Progenitor cell of endocrine pancreas (in vitro differentiated cells): ENCODE measurements around the gene C1QTNF4. TPM values are rescaled to one million over a fixed set of nuclear protein-coding genes. Genes with fewer than 3 reads are reported as not detected.

Experiments used
- DNase-seq: peaks from one replicate; pipeline ENCODE4 v3.0.0; 2021; ENCODE audit warnings: low spot score; ENCODE audit not compliant: unreplicated experiment
- H3K27ac Mint-ChIP-seq: 2 replicates; pipeline ENCODE4 v1.8.0; 2021; ENCODE audit warnings: mild to moderate bottlenecking, moderate library complexity, mixed read lengths
- H3K27me3 Mint-ChIP-seq: 2 replicates; pipeline ENCODE4 v1.8.0; 2021; ENCODE audit warnings: mixed read lengths
- H3K36me3 Mint-ChIP-seq: 2 replicates; pipeline ENCODE4 v1.8.0; 2022; ENCODE audit warnings: mixed read lengths; ENCODE audit not compliant: insufficient read depth
- H3K4me1 Mint-ChIP-seq: 2 replicates; pipeline ENCODE4 v1.8.0; 2021; ENCODE audit warnings: low read depth, mixed read lengths
- H3K4me3 Mint-ChIP-seq: 2 replicates; pipeline ENCODE4 v1.8.0; 2021; ENCODE audit warnings: low read depth, mild to moderate bottlenecking, moderate library complexity, mixed read lengths
- H3K9me3 Mint-ChIP-seq: 2 replicates; pipeline ENCODE4 v1.8.0; 2021; ENCODE audit warnings: low read depth, mixed read lengths
- CTCF ChIP-seq: fragments of 200-600 bp; sonication (generic); IDR thresholded peaks from one replicate; pipeline ENCODE4 v1.5.0; 2021; ENCODE audit warnings: antibody characterized with exemption, mild to moderate bottlenecking; ENCODE audit not compliant: unreplicated experiment
- total RNA-seq: library from RNA; stranded (reverse); gene quantifications from 2 replicates; pipeline ENCODE4 v1.2.1, GENCODE V29; 2021

Gene C1QTNF4
- total RNA-seq, 1 donor from 2014 or later = 2.5 TPM

GRCh38 chr11:47615249-47615648 is 21.0 kb upstream of the C1QTNF4 start:
- Mint-ChIP-seq H3K9me3 (no peaks in the 10 kb centered on the region), H3K36me3 (peaks cover 5% of the 10 kb centered on the region), H3K27me3 (no peaks in the 10 kb centered on the region), H3K4me1 (no peaks in the 10 kb centered on the region), H3K4me3 (no peak overlapping the region), H3K27ac (no peak overlapping the region)
- TF ChIP-seq CTCF = no peak
- no peak for DNase-seq

DNA sequence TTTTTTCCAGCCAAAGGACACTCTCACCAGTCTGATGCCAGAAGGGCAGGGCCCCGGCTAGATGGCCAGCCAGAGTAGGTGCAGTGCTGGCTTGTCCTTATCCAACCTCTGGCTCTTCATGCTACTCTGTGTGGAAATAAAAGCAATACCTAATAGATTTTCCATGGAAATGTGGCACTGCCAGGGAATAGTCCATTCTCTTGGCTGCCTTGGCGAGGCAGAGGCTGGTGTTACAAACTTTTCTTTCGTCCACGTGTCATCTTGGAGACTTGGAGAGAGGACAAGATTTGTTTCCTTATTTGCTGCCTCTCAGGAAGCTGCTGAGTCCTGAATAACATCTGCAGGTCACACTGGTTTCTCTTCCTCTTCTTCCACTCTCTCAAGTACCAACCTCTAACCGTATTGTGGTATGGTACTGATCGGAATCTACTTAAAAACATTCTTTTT is 17.2 kb upstream of the C1QTNF4 start:
- DNase-seq = no peak
- peaks cover 2% of the 10 kb centered on the region for H3K4me1 Mint-ChIP-seq
- TF ChIP-seq CTCF = no peak
- no peaks in the 10 kb centered on the region for H3K36me3 Mint-ChIP-seq
- no peaks in the 10 kb centered on the region for H3K9me3 Mint-ChIP-seq
- no peak overlapping the region for H3K27ac Mint-ChIP-seq
- no peaks in the 10 kb centered on the region for H3K27me3 Mint-ChIP-seq
- H3K4me3 Mint-ChIP-seq = no peak overlapping the region

DNA sequence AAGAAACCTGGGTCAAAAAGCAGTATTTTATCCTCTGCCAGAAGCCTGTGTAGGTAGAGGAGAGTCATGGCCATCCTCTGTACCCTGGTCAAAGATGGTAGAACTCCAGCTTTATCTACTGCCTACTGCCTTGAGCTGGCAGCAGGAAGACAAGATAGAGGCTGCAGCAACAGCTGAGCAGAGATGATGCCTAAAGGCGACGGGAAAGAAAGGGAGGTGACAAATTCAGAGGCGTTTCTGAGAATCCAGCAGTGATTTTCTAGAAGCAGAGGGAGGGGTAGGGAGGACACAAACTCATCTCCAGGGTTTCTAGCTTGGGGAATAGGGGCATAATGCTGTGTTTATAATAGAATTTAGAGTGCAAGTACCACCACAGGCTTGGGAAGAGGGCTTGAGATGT is 15.5 kb upstream of the C1QTNF4 start:
- Mint-ChIP-seq H3K4me1 (peaks cover 9% of the 10 kb centered on the region), H3K4me3 (no peak overlapping the region), H3K36me3 (no peaks in the 10 kb centered on the region), H3K27me3 (no peaks in the 10 kb centered on the region), H3K9me3 (no peaks in the 10 kb centered on the region), H3K27ac (no peak overlapping the region)
- no peak for TF ChIP-seq CTCF
- DNase-seq = no peak

DNA sequence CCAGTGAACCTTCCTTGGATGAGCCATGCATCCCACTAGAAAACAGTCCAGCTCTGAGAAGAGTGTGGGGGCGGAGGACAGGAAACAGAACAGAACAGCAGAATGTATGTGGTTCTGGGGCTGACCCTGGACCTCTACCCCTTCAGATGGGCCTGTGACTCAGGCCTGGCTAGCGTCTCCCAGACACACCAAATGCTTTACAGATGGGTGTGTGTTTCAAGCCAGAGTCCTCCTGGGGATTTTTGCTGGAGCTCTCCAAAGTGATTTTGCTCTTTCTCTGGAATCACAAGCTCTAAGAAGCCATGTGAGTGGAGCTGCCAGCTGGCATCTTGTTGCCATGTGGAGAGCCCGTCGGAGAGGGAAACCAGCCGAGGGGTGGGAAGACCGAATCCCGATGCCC is 13.2 kb upstream of the C1QTNF4 start:
- H3K36me3 Mint-ChIP-seq = no peaks in the 10 kb centered on the region
- no peaks in the 10 kb centered on the region for H3K9me3 Mint-ChIP-seq
- TF ChIP-seq CTCF = no peak
- H3K4me1 Mint-ChIP-seq = peaks cover 9% of the 10 kb centered on the region
- H3K27ac Mint-ChIP-seq = no peak overlapping the region
- no peak overlapping the region for H3K4me3 Mint-ChIP-seq
- DNase-seq = no peak
- no peaks in the 10 kb centered on the region for H3K27me3 Mint-ChIP-seq

DNA sequence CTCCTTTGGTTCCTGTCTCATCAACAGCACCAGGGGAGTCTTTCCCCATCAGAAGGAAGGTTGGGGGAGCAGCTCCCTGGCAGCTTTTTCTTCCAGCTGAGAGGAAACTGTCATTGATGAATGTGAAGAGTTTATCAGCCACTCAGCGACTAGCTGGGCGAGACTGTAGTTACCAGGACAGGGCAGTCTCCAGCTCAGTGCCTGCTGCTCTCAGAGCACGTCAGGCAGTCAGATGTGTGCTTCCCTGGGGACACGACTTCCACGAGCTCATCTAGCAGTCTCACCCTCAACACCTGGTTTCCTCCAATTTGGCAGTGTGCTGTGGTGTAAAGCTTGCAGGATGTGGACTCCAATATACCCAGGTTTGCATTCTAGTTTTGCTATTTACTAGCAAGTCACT is 12.5 kb upstream of the C1QTNF4 start:
- peaks cover 9% of the 10 kb centered on the region for H3K4me1 Mint-ChIP-seq
- no peak for DNase-seq
- no peak overlapping the region for H3K4me3 Mint-ChIP-seq
- no peaks in the 10 kb centered on the region for H3K27me3 Mint-ChIP-seq
- H3K9me3 Mint-ChIP-seq = no peaks in the 10 kb centered on the region
- no peaks in the 10 kb centered on the region for H3K36me3 Mint-ChIP-seq
- no peak overlapping the region for H3K27ac Mint-ChIP-seq
- no peak for TF ChIP-seq CTCF
